Coronary artery (tissue), 2 donors: ENCODE measurements around the gene RLBP1.
A peak's percentile ranks its signal among the peaks of the same experiment; 100 is the strongest.

Experiments
- DNase-seq: peaks from one replicate; pipeline ENCODE4 v3.0.0-alpha.2; 2017; ENCODE audit warnings: low spot score
- H3K27ac ChIP-seq, 2 donors: fragments of 200-600 bp; sonication (generic); one replicate each; pipeline ENCODE4 v1.5.1; 2016 to 2019
- H3K4me3 ChIP-seq: fragments of 200-600 bp; sonication (generic); 2 replicates; pipeline ENCODE4 v1.5.1; 2016; ENCODE audit warnings: mild to moderate bottlenecking, moderate library complexity
- CTCF ChIP-seq: fragments of 200-600 bp; sonication (generic); IDR thresholded peaks from one replicate; pipeline ENCODE4 v1.5.1; 2019; ENCODE audit warnings: antibody characterized with exemption

RLBP1 gene

DNA sequence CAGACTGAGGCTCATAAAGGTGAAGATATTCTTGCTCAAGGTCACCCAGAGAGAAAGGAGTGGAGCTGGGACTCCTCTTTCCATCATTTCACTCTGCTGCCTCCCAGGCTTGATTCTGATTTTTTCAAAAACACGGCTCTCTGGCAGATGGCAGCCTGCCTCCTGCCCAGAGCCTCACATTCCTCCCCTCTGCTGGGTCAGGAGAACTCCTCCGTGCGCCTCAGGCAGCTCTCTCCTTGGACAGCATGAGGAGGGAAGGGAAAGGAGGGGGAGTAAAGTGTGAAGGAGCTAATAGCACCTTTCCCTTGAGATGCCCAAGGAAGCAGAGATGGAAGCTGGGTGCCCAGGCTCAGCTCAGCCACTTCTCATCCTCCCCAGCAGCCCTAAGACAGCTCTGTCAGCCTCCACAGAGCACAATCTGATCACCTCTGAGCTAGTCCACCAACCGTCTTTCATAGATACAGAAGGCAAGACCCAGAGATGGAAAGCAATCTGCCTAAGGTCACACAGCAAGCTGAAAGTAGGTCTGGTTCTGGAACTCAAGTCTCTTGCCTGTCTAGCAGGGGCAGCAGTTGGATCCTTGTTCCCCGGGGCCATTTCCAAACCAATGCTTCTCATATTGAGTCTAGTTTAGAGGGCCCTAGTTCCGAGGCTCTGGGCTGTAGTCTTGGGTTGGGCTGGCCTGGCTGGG lies 3.5 kb downstream of the RLBP1 start:
- DNase-seq, result no peak
- Histone ChIP-seq H3K27ac (no peak overlapping the region), H3K4me3 (no peak overlapping the region)
- TF ChIP-seq CTCF, result no peak

DNA sequence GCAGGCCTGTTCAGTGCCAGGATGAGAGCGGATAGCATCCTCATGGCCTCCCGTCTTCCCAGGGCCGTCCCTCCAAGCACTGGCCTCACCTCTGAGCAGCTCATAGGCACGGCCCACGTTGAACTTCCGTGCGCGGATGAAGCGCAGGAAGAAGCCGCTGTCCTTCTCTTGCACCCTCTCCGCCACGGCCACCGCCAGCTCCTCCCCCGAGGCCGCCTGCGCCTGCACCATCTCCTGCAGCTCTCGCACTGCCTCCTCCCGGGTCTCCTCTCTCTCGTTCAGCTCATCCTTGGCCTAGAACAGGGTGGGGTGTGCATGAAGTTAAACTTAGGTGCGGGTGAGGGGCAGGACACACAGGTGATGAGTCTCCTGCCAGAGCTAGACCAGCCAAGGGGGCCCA lies 4.3 kb downstream of the RLBP1 start:
- TF ChIP-seq CTCF, result no peak
- Histone ChIP-seq H3K27ac (no peak overlapping the region), H3K4me3 (no peak overlapping the region)
- no peak for DNase-seq

DNA sequence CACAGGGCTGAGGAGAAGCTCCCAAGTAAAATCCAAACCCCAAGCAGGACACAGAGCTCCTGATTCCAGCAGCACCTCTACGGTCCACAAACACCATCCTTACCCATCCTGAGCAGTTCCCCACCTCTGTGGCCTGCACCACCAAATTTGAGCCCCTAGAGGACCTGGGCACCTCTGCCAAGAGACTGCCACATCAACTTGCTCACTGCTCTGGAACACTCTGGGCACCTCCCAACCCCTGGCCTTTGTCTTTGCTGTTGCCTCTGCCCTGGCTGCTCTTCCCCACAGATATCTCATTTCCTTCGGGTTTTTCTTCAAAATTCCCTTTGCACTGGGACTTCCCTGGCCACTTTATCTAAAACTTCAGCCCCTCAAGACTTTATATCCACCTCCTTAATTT lies 5.8 kb downstream of the RLBP1 start:
- no peak overlapping the region for H3K4me3 ChIP-seq
- TF ChIP-seq CTCF, result no peak
- no peak overlapping the region for H3K27ac ChIP-seq
- DNase-seq, result no peak

DNA sequence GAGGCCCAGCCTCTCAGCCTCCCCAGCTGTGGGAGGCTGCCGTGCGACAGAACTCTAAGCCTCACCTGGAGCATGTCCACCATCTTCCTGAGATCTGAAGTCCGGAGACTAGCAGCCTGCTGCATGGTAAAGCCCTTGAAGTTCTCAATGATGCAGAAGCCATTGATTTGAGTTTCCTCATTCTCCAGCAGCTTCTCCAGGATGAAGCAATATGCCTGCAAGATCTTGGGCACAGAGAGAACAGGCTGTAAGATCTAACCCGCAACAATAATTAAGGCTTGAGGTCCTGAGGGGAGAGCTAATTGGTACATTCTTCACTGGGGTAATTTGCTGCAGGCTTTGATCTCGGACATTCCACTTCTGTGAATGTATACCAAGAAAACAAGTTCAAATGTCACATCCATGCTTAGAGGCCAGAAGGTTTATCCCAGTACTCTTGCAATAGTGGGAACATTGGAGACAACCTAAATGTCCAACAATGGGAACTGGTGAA lies 9.7 kb downstream of the RLBP1 start:
- Histone ChIP-seq H3K4me3 (no peak overlapping the region), H3K27ac (no peak overlapping the region)
- DNase-seq, result no peak
- no peak for TF ChIP-seq CTCF

GRCh38 chr15:89209057-89209456 lies 12.3 kb downstream of the RLBP1 start:
- no peak for DNase-seq
- TF ChIP-seq CTCF, result no peak
- Histone ChIP-seq H3K4me3 (no peak overlapping the region), H3K27ac (no peak overlapping the region)

DNA sequence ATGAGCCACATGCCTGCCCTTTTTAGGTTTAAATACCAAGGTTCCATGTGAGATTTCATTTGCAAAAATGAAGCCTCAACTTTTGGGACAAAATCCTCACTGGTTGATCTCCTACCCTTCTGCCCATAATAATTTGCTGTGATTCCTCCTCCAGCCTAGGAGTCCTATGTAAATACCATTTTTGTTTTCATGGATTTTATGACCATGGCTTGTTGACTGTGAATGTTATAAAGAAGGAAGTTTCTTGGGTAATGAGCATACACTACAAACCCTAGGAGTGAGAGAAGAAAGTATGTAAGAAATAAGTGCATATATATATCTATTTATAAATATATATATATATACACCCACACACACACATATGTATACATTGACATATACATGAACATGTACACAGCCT lies 13.1 kb downstream of the RLBP1 start:
- DNase-seq, result no peak
- no peak for TF ChIP-seq CTCF
- Histone ChIP-seq H3K27ac (no peak overlapping the region), H3K4me3 (no peak overlapping the region)

DNA sequence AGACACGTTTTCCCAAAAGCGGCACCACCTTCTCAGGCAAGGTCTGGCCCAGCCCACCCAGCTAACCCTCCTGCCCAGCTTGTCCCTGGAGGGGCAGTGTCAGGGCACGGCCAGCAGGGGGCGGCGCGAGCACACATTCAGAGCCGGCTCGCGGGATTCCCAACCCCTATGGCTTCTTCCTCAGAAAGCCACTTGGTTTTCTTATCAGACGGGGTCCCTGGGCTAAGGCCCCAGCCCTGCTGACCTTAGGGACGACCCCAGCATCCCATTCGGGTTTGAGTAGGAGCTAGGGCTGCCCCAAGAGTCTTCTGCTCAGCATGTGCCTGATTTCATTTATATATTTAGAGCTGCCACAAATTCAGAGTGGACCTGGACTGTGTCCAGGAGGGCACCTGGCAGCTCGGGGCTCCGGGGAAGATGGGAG lies 14.5 kb downstream of the RLBP1 start:
- Histone ChIP-seq H3K4me3 (peak overlapping the region; percentile 59), H3K27ac (no peak overlapping the region)
- peak; percentile 98 for TF ChIP-seq CTCF
- peak; percentile 80 for DNase-seq
